B cell (primary cell): Measurements from ENCODE around the gene TMPRSS11A. TPM values are rescaled to one million over a fixed set of nuclear protein-coding genes. Genes with fewer than 3 reads are reported as not detected.

Experiments
- ATAC-seq: fragments of 200-7000 bp; cut with Tn5 transposase; one replicate; pipeline ENCODE4 v1.10.0; 2021; ENCODE audit warnings: low read depth, mild to moderate bottlenecking, moderate number of reproducible peaks, moderate library complexity
- CTCF ChIA-PET: fragments of 350-600 bp; sonication (Branson Sonifier 250); formaldehyde crosslinking; loops from one replicate; lab custom pipeline; 2021; ENCODE audit warnings: antibody characterized with exemption, inconsistent platforms; lab: Charles Lee
- POLR2A ChIA-PET: fragments of 350-600 bp; sonication (Branson Sonifier 250); formaldehyde crosslinking; loops from one replicate; lab custom pipeline; 2021; ENCODE audit warnings: antibody characterized with exemption; lab: Charles Lee
- DNase-seq: peaks from one replicate; pipeline ENCODE4 v3.0.0; 2013
- H2AFZ ChIP-seq: 2 replicates; pipeline ENCODE4 v1.6.1; 2012; ENCODE audit warnings: mild to moderate bottlenecking, low read depth, low read length; ENCODE audit not compliant: insufficient read depth, poor library complexity, severe bottlenecking
- H3K27ac ChIP-seq, 2 donors: 1 replicate in 1 of 2; 2 replicates in 1 of 2; pipeline ENCODE4 v1.5.1; 2012 to 2013; ENCODE audit warnings: low read length in 2 of 2, mild to moderate bottlenecking in 2 of 2, moderate library complexity in 1 of 2
- H3K27me3 ChIP-seq, 4 experiments: fragments of 200-600 bp in 1 of 4; sonication (generic) in 1 of 4; replicated peaks in 1 of 4; 1 replicate in 2 of 4; 2 replicates in 2 of 4; pipeline versions ENCODE4 v1.6.1 to v1.7.0; 2013 to 2016; ENCODE audit warnings: low read length in 3 of 4, mild to moderate bottlenecking in 2 of 4, mixed read lengths in 1 of 4, moderate library complexity in 1 of 4; ENCODE audit not compliant: insufficient read depth in 4 of 4, control insufficient read depth in 3 of 4; ENCODE audit errors: control extremely low read depth in 1 of 4
- H3K36me3 ChIP-seq, 2 experiments: replicated peaks in 1 of 2; 1 replicate in 1 of 2; 2 replicates in 1 of 2; pipeline versions ENCODE4 v1.6.1 to v1.7.1; 2013; ENCODE audit warnings: low read length in 1 of 2; ENCODE audit not compliant: insufficient read depth in 2 of 2, control insufficient read depth in 1 of 2; ENCODE audit errors: control extremely low read depth in 1 of 2, extremely low read depth in 1 of 2
- H3K4me1 ChIP-seq, 2 donors: fragments of 200-600 bp in 1 of 2; sonication (generic) in 1 of 2; 1 replicate in 1 of 2; 2 replicates in 1 of 2; pipeline versions ENCODE4 v1.5.1 to v1.6.1; 2013 to 2017; ENCODE audit warnings: low read length in 2 of 2; ENCODE audit not compliant: control insufficient read depth in 2 of 2, insufficient read depth in 2 of 2
- H3K4me2 ChIP-seq: replicated peaks from 2 replicates; pipeline ENCODE3; 2012; ENCODE audit warnings: mild to moderate bottlenecking, low read depth, low read length; ENCODE audit not compliant: poor library complexity, severe bottlenecking
- H3K4me3 ChIP-seq, 5 experiments: fragments of 200-600 bp in 1 of 5; sonication (generic) in 1 of 5; 1 replicate in 3 of 5; 2 replicates in 2 of 5; pipeline versions ENCODE4 v1.5.1 to v1.7.0; 2011 to 2016; ENCODE audit warnings: low read length in 4 of 5, mild to moderate bottlenecking in 4 of 5, low read depth in 2 of 5, control low read depth in 1 of 5, moderate library complexity in 1 of 5; ENCODE audit not compliant: insufficient read depth in 1 of 5; ENCODE audit errors: control extremely low read depth in 1 of 5, extremely low read depth in 1 of 5
- H3K79me2 ChIP-seq: fragments of 200-600 bp; sonication (generic); one replicate; pipeline ENCODE4 v1.6.0; 2016; ENCODE audit warnings: low read length; ENCODE audit not compliant: control insufficient read depth, insufficient read depth
- H3K9ac ChIP-seq: fragments of 200-600 bp; sonication (generic); 2 replicates; pipeline ENCODE4 v1.6.1; 2017; ENCODE audit warnings: mild to moderate bottlenecking, low read length, moderate library complexity
- H3K9me3 ChIP-seq, 3 donors: one replicate each; pipeline versions ENCODE4 v1.6.1 to v1.7.1; 2013; ENCODE audit warnings: low read length in 2 of 3; ENCODE audit not compliant: control insufficient read depth in 2 of 3, insufficient read depth in 1 of 3; ENCODE audit errors: control extremely low read depth in 1 of 3
- H4K20me1 ChIP-seq: 2 replicates; pipeline ENCODE4 v1.6.0; 2012; ENCODE audit warnings: mild to moderate bottlenecking, low read length; ENCODE audit not compliant: insufficient read depth, control insufficient read depth, poor library complexity, severe bottlenecking
- H3K27ac Mint-ChIP-seq: one replicate; pipeline ENCODE4 v1.8.0; 2021; ENCODE audit warnings: mixed read lengths
- H3K27me3 Mint-ChIP-seq: one replicate; pipeline ENCODE4 v1.8.0; 2021; ENCODE audit warnings: mixed read lengths
- H3K4me1 Mint-ChIP-seq: one replicate; pipeline ENCODE4 v1.8.0; 2021; ENCODE audit warnings: mixed read lengths
- H3K4me3 Mint-ChIP-seq: one replicate; pipeline ENCODE4 v1.8.0; 2021; ENCODE audit warnings: mixed read lengths
- H3K9me3 Mint-ChIP-seq: one replicate; pipeline ENCODE4 v1.8.0; 2022; ENCODE audit warnings: mixed read lengths; ENCODE audit not compliant: insufficient read depth
- EZH2 ChIP-seq: IDR thresholded peaks from 2 replicates; pipeline ENCODE4 v1.6.1; 2012; ENCODE audit warnings: borderline replicate concordance, low read depth, mild to moderate bottlenecking, moderate library complexity, low read length; ENCODE audit not compliant: insufficient read depth, poor library complexity, severe bottlenecking
- WGBS: methylation state at CpG from one replicate; pipeline ENCODE4 v1.1.5; 2013; ENCODE audit warnings: missing lambda C conversion rate; ENCODE audit not compliant: insufficient coverage; 5-methylcytosine and 5-hydroxymethylcytosine counted together
- intact Hi-C: fragments of 100-400 bp; cut with micrococcal nuclease; formaldehyde crosslinking; loops from one replicate; pipeline ENCODE4 v1.10.0; 2022
- polyA plus RNA-seq: library from polyadenylated mRNA; depleted of rRNA; stranded (reverse); fragments of >200 nt; gene quantifications from 2 replicates; pipeline ENCODE4 v1.2.3, GENCODE V29; 2012
- total RNA-seq, 2 donors: library from RNA; stranded (reverse); fragments of 120-200 nt in 1 of 2; gene quantifications; 1 replicate in 1 of 2; 2 replicates in 1 of 2; pipeline versions ENCODE4 v1.2.3 to v1.2.4, GENCODE V29; 2013 to 2022
- TF ChIP-seq, protein P1 (sequence below): fragments of 200-600 bp; IDR thresholded peaks from one replicate; pipeline ENCODE4 v1.8.0; 2022; ENCODE audit warnings: antibody characterized with exemption, mild to moderate bottlenecking

Gene TMPRSS11A
- total and polyA plus RNA-seq, 2 donors (not counting 1 experiment from before 2014, with no cell fraction given) = not detected

DNA sequence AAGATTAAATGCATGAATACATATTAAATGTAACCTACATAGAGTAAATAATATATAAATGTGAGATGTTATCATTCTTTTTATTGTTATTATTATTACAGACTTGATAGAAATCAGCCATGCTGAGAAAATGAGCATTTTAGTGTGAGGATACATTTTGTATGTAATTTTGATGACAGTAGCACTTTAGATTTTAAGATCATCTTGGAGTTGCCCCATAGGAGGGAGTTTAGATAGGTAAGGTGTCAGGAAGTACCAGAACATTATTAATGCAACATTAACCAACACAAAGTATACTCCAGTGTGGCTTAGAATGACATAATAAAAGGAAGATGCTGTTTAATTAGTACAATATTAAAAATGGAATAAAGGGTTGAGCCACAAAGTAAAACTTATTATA lies 8.4 kb downstream of the TMPRSS11A start:
- ChIA-PET POLR2A (no interaction called here), CTCF (no interaction called here)
- intact Hi-C loops = no loop called here
- Mint-ChIP-seq H3K27me3 (peaks cover 6% of the 10 kb centered on the region), H3K4me1 (no peaks in the 10 kb centered on the region), H3K27ac (no peak overlapping the region), H3K4me3 (no peak overlapping the region), H3K9me3 (peaks cover 2% of the 10 kb centered on the region)
- Histone ChIP-seq H3K4me2 (no peak overlapping the region), H3K27ac (no peak overlapping the region), H3K4me3 (no peak overlapping the region), H4K20me1 (no peaks in the 10 kb centered on the region), H3K4me1 (no peaks in the 10 kb centered on the region), H2AFZ (no peak overlapping the region), H3K9ac (no peak overlapping the region), H3K79me2 (no peaks in the 10 kb centered on the region), H3K9me3 (peaks cover 0 to 3% (median 0%) of the 10 kb centered on the region in 3 donors), H3K27me3 (no peaks in the 10 kb centered on the region), H3K36me3 (no peaks in the 10 kb centered on the region)
- ATAC-seq (no peak), DNase-seq (no peak)
- TF ChIP-seq, protein P1, sequence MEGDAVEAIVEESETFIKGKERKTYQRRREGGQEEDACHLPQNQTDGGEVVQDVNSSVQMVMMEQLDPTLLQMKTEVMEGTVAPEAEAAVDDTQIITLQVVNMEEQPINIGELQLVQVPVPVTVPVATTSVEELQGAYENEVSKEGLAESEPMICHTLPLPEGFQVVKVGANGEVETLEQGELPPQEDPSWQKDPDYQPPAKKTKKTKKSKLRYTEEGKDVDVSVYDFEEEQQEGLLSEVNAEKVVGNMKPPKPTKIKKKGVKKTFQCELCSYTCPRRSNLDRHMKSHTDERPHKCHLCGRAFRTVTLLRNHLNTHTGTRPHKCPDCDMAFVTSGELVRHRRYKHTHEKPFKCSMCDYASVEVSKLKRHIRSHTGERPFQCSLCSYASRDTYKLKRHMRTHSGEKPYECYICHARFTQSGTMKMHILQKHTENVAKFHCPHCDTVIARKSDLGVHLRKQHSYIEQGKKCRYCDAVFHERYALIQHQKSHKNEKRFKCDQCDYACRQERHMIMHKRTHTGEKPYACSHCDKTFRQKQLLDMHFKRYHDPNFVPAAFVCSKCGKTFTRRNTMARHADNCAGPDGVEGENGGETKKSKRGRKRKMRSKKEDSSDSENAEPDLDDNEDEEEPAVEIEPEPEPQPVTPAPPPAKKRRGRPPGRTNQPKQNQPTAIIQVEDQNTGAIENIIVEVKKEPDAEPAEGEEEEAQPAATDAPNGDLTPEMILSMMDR = no peak
- no peak for TF ChIP-seq EZH2

DNA sequence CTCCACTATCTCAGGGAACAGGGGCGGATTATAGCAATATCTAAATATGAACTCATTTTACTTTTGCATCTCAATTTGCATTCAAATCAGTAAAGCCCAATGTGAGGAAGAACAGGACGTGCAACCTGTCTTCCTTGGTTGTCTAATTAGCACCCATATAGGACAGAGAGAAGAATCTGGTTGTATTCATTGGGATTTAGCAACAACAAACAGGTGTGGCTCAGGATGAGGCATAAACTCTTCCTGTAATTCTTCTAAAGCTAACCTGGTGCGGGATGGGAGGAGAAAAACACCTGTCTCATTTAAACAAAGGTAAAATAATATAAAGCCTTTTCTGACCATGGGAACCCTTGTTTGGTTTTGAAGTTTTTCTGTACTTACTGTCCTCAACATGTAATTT lies 22.2 kb downstream of the TMPRSS11A start:
- ChIA-PET CTCF (no interaction called here), POLR2A (no interaction called here)
- H3K36me3 ChIP-seq = no peaks in the 10 kb centered on the region
- no peaks in the 10 kb centered on the region for H3K4me1 Mint-ChIP-seq
- H3K4me3 ChIP-seq = no peak overlapping the region
- no peaks in the 10 kb centered on the region for H3K27me3 Mint-ChIP-seq
- peaks cover 0 to 2% (median 0%) of the 10 kb centered on the region in 3 donors for H3K9me3 ChIP-seq
- no peak overlapping the region for H2AFZ ChIP-seq
- H3K27ac Mint-ChIP-seq = no peak overlapping the region
- no peaks in the 10 kb centered on the region for H3K27me3 ChIP-seq
- TF ChIP-seq, protein P1 = no peak
- TF ChIP-seq EZH2 = no peak
- no peak for ATAC-seq
- no peaks in the 10 kb centered on the region for H3K4me1 ChIP-seq
- H4K20me1 ChIP-seq = no peaks in the 10 kb centered on the region
- H3K4me3 Mint-ChIP-seq = no peak overlapping the region
- WGBS = no CpG with 5 or more reads among the region's 3 CpGs
- H3K9me3 Mint-ChIP-seq = peaks cover 3% of the 10 kb centered on the region
- no peak overlapping the region for H3K9ac ChIP-seq
- no peak overlapping the region for H3K27ac ChIP-seq
- H3K4me2 ChIP-seq = no peak overlapping the region
- DNase-seq = no peak
- H3K79me2 ChIP-seq = no peaks in the 10 kb centered on the region
- intact Hi-C loops = no loop called here
